Right atrium auricular region (tissue), 2 donors: ENCODE data around the gene RNF182. TPM values are rescaled to one million over a fixed set of nuclear protein-coding genes. Genes with fewer than 3 reads are reported as not detected.

Experiments
- DNase-seq: peaks from one replicate; pipeline ENCODE4 v3.0.0-alpha.2; 2019; ENCODE audit warnings: low spot score
- H3K27ac ChIP-seq, 2 donors: fragments of 200-600 bp; sonication (generic); 1 replicate in 1 of 2; 2 replicates in 1 of 2; pipeline ENCODE4 v1.5.1; 2016 to 2019
- H3K27me3 ChIP-seq, 2 donors: fragments of 200-600 bp; sonication (generic); one replicate each; pipeline versions ENCODE4 v1.5.1 to v1.6.0; 2017 to 2019
- H3K36me3 ChIP-seq: fragments of 200-600 bp; sonication (generic); one replicate; pipeline ENCODE4 v1.5.1; 2016
- H3K4me1 ChIP-seq, 2 donors: fragments of 200-600 bp; sonication (generic); one replicate each; pipeline versions ENCODE4 v1.5.1 to v1.6.0; 2017 to 2019
- H3K4me3 ChIP-seq, 2 donors: fragments of 200-600 bp; sonication (generic); 1 replicate in 1 of 2; 2 replicates in 1 of 2; pipeline ENCODE4 v1.5.1; 2017 to 2019; ENCODE audit warnings: mild to moderate bottlenecking in 1 of 2, moderate library complexity in 1 of 2
- H3K9me3 ChIP-seq, 2 donors: fragments of 200-600 bp; sonication (generic); one replicate each; pipeline ENCODE4 v1.5.1; 2019
- CTCF ChIP-seq, 2 donors: fragments of 200-600 bp; sonication (generic); IDR thresholded peaks; one replicate each; pipeline ENCODE4 v1.5.1; 2019; ENCODE audit warnings: antibody characterized with exemption in 2 of 2
- total RNA-seq, 2 donors: library from RNA; depleted of rRNA; stranded (reverse); fragments of >200 nt; gene quantifications; one replicate each; pipeline ENCODE4 v1.1.0, GENCODE V29; 2016

The RNF182 gene
- total RNA-seq, 2 donors from 2014 or later: 0.67 to 0.83 TPM

- no peak for TF ChIP-seq CTCF (IDR thresholded peaks at IDR 0.05)
- Histone ChIP-seq H3K27me3 (peaks cover 5 to 9% of the 10 kb centered on the region in 2 donors), H3K4me3 (peak overlapping the region; percentile 37 to 56), H3K36me3 (no peaks in the 10 kb centered on the region), H3K4me1 (peaks cover 0 to 20% of the 10 kb centered on the region in 2 donors), H3K9me3 (no peaks in the 10 kb centered on the region), H3K27ac (no peak overlapping the region)
- DNase-seq: no peak
Measured at GRCh38 chr6:13924146-13924948, 405 bp upstream of the RNF182 start.

- Histone ChIP-seq H3K4me3 (no peak overlapping the region), H3K9me3 (no peaks in the 10 kb centered on the region), H3K36me3 (no peaks in the 10 kb centered on the region), H3K27me3 (peaks cover 5 to 9% of the 10 kb centered on the region in 2 donors), H3K27ac (no peak overlapping the region), H3K4me1 (peaks cover 0 to 20% of the 10 kb centered on the region in 2 donors)
- no peak for TF ChIP-seq CTCF (IDR thresholded peaks at IDR 0.05)
- no peak for DNase-seq
Measured at GRCh38 chr6:13926378-13926777, 1.6 kb downstream of the RNF182 start.

GRCh38 chr6:13927203-13927602, 2.5 kb downstream of the RNF182 start:
- Histone ChIP-seq H3K36me3 (no peaks in the 10 kb centered on the region), H3K27ac (no peak overlapping the region), H3K9me3 (no peaks in the 10 kb centered on the region), H3K27me3 (peaks cover 5 to 9% of the 10 kb centered on the region in 2 donors), H3K4me1 (peaks cover 0 to 20% of the 10 kb centered on the region in 2 donors), H3K4me3 (no peak overlapping the region)
- no peak for TF ChIP-seq CTCF (IDR thresholded peaks at IDR 0.05)
- no peak for DNase-seq

- H3K4me3 ChIP-seq: no peak overlapping the region
- H3K9me3 ChIP-seq: no peaks in the 10 kb centered on the region
- H3K4me1 ChIP-seq: peaks cover 0 to 14% of the 10 kb centered on the region in 2 donors
- no peak overlapping the region for H3K27ac ChIP-seq
- H3K27me3 ChIP-seq: peaks cover 5 to 9% of the 10 kb centered on the region in 2 donors
- TF ChIP-seq CTCF (IDR thresholded peaks at IDR 0.05): no peak
- H3K36me3 ChIP-seq: no peaks in the 10 kb centered on the region
- DNase-seq: no peak
Measured at GRCh38 chr6:13929196-13929595, 4.4 kb downstream of the RNF182 start.

- TF ChIP-seq CTCF (IDR thresholded peaks at IDR 0.05): no peak
- Histone ChIP-seq H3K4me3 (no peak overlapping the region), H3K27ac (no peak overlapping the region), H3K4me1 (no peaks in the 10 kb centered on the region), H3K36me3 (no peaks in the 10 kb centered on the region), H3K27me3 (peaks cover 0 to 8% of the 10 kb centered on the region in 2 donors), H3K9me3 (no peaks in the 10 kb centered on the region)
- no peak for DNase-seq
Measured at GRCh38 chr6:13931797-13932402, 7.1 kb downstream of the RNF182 start.
